Measurements from ENCODE around the gene MCTP2. TPM values are rescaled to one million over a fixed set of nuclear protein-coding genes. Genes with fewer than 3 reads are reported as not detected.

MCTP2 gene
- total RNA-seq, 1 donor from 2014 or later = 1.5 TPM

DNA sequence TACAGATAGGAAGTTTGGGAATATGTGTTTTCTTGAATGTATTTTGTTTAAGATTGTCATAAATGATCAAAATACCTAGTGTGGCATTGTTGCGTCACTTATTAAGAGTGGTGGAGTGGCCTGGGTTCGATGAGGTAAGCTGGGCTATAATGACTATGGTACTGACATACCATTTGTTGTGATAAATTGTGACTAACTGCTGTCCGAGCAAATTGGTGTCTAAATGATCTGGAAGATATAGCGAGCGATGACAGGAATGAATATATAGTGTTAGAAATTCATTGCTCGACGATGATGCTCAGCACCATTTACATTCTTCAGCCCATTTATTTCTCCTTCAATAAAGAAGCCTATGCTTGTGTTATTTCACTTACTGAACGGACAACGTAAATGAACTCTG lies 123.3 kb downstream of the MCTP2 start:
- DNase-seq (ENCODE audit: low spot score) = no peak
- H3K4me1 Mint-ChIP-seq (ENCODE audit: unreplicated experiment) = peaks cover 12% of the 10 kb centered on the region
- TF ChIP-seq CTCF (IDR thresholded peaks at IDR 0.05; ENCODE audit: unreplicated experiment) = no peak
- no peaks in the 10 kb centered on the region for H3K36me3 Mint-ChIP-seq (ENCODE audit: low read depth, unreplicated experiment)
- H3K27me3 Mint-ChIP-seq (ENCODE audit: unreplicated experiment) = no peaks in the 10 kb centered on the region
- H3K27ac Mint-ChIP-seq (ENCODE audit: unreplicated experiment) = no peak overlapping the region
- H3K4me3 Mint-ChIP-seq (ENCODE audit: unreplicated experiment) = no peak overlapping the region
- no peaks in the 10 kb centered on the region for H3K9me3 Mint-ChIP-seq (ENCODE audit: unreplicated experiment)

GRCh38 chr15:94359716-94360115 lies 128.4 kb downstream of the MCTP2 start:
- Mint-ChIP-seq H3K4me3 (ENCODE audit: unreplicated experiment) (no peak overlapping the region), H3K27ac (ENCODE audit: unreplicated experiment) (no peak overlapping the region), H3K9me3 (ENCODE audit: unreplicated experiment) (no peaks in the 10 kb centered on the region), H3K27me3 (ENCODE audit: unreplicated experiment) (no peaks in the 10 kb centered on the region), H3K36me3 (ENCODE audit: low read depth, unreplicated experiment) (no peaks in the 10 kb centered on the region), H3K4me1 (ENCODE audit: unreplicated experiment) (peaks cover 26% of the 10 kb centered on the region)
- TF ChIP-seq CTCF (IDR thresholded peaks at IDR 0.05; ENCODE audit: unreplicated experiment) = no peak
- DNase-seq (ENCODE audit: low spot score) = no peak

DNA sequence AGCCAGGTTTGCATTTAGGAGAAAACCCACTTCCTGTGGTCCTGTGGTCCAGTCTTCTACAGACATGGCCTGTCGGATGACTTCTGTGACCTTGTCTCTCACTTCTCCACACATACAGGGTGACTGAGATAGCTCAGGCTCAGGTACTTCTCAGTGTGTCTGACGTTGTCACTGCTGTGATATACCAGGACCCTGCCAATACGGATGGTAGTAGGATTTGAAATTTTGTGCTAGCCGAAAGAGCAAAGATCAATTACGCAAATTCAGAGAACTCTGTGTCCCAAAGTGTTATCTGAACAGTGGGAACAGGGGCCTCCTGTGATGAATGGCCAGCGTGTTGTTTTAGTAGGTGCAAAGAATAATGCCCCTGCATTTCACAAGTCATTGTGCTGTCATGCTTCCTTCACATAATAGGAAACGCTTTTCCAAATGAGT lies 128.9 kb downstream of the MCTP2 start:
- H3K27ac Mint-ChIP-seq (ENCODE audit: unreplicated experiment) = no peak overlapping the region

DNA sequence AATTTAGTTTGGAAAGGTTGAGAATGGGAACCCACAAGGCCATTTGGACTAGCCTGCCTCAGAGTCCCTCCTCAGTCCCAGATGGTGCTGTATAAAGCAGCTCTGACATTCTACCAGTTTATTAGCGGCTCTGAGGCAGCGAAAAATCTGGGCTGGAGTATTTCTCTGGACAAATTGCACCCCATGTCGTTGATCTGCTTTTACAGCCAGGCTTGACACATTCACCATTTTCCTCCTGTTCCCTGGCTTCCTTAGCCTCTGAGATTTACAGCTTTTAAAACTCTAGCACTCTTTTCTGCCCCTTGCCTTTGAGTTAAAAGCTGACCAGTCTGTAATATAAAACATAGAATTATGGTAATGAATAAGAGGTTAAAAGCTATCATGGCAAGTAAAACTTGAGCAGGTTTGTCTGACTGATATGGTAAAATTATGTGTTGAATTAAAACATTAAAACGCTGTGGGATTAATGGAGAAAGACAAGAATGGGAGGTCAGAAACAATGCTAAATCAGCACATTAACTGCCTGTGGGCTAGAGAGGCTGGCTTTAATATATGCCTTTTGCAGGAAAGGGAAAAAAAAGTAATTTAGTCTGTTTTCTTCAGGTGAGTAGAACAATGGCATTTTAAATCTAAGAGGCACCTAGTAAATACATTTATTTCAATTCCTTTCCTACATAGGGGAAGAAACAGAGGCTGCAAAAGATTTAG lies 131.2 kb downstream of the MCTP2 start:
- no peak for TF ChIP-seq CTCF (IDR thresholded peaks at IDR 0.05; ENCODE audit: unreplicated experiment)
- Mint-ChIP-seq H3K36me3 (ENCODE audit: low read depth, unreplicated experiment) (no peaks in the 10 kb centered on the region), H3K4me1 (ENCODE audit: unreplicated experiment) (peaks cover 26% of the 10 kb centered on the region), H3K27me3 (ENCODE audit: unreplicated experiment) (no peaks in the 10 kb centered on the region), H3K9me3 (ENCODE audit: unreplicated experiment) (no peaks in the 10 kb centered on the region), H3K27ac (ENCODE audit: unreplicated experiment) (no peak overlapping the region), H3K4me3 (ENCODE audit: unreplicated experiment) (no peak overlapping the region)
- DNase-seq (ENCODE audit: low spot score) = no peak

More for the DNA sequence above, 128.9 kb downstream of the MCTP2 start:
- H3K4me1 Mint-ChIP-seq (ENCODE audit: unreplicated experiment) = peaks cover 26% of the 10 kb centered on the region
- no peaks in the 10 kb centered on the region for H3K9me3 Mint-ChIP-seq (ENCODE audit: unreplicated experiment)
- no peak for TF ChIP-seq CTCF (IDR thresholded peaks at IDR 0.05; ENCODE audit: unreplicated experiment)
- no peak for DNase-seq (ENCODE audit: low spot score)
- H3K36me3 Mint-ChIP-seq (ENCODE audit: low read depth, unreplicated experiment) = no peaks in the 10 kb centered on the region
- H3K27me3 Mint-ChIP-seq (ENCODE audit: unreplicated experiment) = no peaks in the 10 kb centered on the region
- no peak overlapping the region for H3K4me3 Mint-ChIP-seq (ENCODE audit: unreplicated experiment)

- Mint-ChIP-seq H3K9me3 (ENCODE audit: unreplicated experiment) (no peaks in the 10 kb centered on the region), H3K4me1 (ENCODE audit: unreplicated experiment) (peaks cover 26% of the 10 kb centered on the region), H3K27ac (ENCODE audit: unreplicated experiment) (no peak overlapping the region), H3K4me3 (ENCODE audit: unreplicated experiment) (no peak overlapping the region), H3K36me3 (ENCODE audit: low read depth, unreplicated experiment) (no peaks in the 10 kb centered on the region), H3K27me3 (ENCODE audit: unreplicated experiment) (no peaks in the 10 kb centered on the region)
- DNase-seq (ENCODE audit: low spot score) = no peak
- no peak for TF ChIP-seq CTCF (IDR thresholded peaks at IDR 0.05; ENCODE audit: unreplicated experiment)
Measured at GRCh38 chr15:94363382-94363781, 132.0 kb downstream of the MCTP2 start.
